Small intestine (tissue), 7 donors: Measurements from ENCODE around the gene MFSD12. TPM values are rescaled to one million over a fixed set of nuclear protein-coding genes. Genes with fewer than 3 reads are reported as not detected.

Experiments used
- DNase-seq, 2 donors: peaks; one replicate each; pipeline versions ENCODE4 v3.0.0 to v3.0.0-alpha.2; 2013
- FAIRE-seq: peaks from 2 replicates; lab custom pipeline; 2012; peaks lifted over from hg19 to GRCh38; lab: Jason Lieb, UNC
- H3K27ac ChIP-seq, 3 donors: one replicate each; pipeline ENCODE4 v1.5.1; 2013; ENCODE audit warnings: low read length in 2 of 3, mild to moderate bottlenecking in 2 of 3, control low read depth in 1 of 3, inconsistent platforms in 1 of 3, low read depth in 1 of 3, moderate library complexity in 1 of 3
- H3K27me3 ChIP-seq, 3 donors: one replicate each; pipeline ENCODE4 v1.6.1; 2013; ENCODE audit warnings: low read length in 3 of 3, inconsistent platforms in 1 of 3; ENCODE audit not compliant: control insufficient read depth in 3 of 3, insufficient read depth in 3 of 3
- H3K36me3 ChIP-seq, 3 donors: one replicate each; pipeline ENCODE4 v1.6.1; 2013; ENCODE audit warnings: low read length in 3 of 3, inconsistent platforms in 1 of 3, low read depth in 1 of 3, mild to moderate bottlenecking in 1 of 3, moderate library complexity in 1 of 3; ENCODE audit not compliant: control insufficient read depth in 3 of 3, insufficient read depth in 2 of 3
- H3K4me1 ChIP-seq, 3 donors: one replicate each; pipeline ENCODE4 v1.6.1; 2013; ENCODE audit warnings: low read length in 2 of 3, inconsistent platforms in 1 of 3, low read depth in 1 of 3, mild to moderate bottlenecking in 1 of 3, moderate library complexity in 1 of 3; ENCODE audit not compliant: control insufficient read depth in 3 of 3, insufficient read depth in 2 of 3
- H3K4me3 ChIP-seq, 3 donors: one replicate each; pipeline ENCODE4 v1.5.1; 2013; ENCODE audit warnings: low read length in 3 of 3, control low read depth in 1 of 3, inconsistent platforms in 1 of 3, low read depth in 1 of 3, mild to moderate bottlenecking in 1 of 3, moderate library complexity in 1 of 3
- H3K9me3 ChIP-seq, 2 donors: one replicate each; pipeline ENCODE4 v1.6.1; 2013; ENCODE audit warnings: low read depth in 1 of 2, low read length in 1 of 2; ENCODE audit not compliant: control insufficient read depth in 2 of 2, insufficient read depth in 1 of 2
- WGBS, 3 donors: extraction: QIAGEN DNeasy Blood & Tissue Kit; methylation state at CpG; one replicate each; pipeline ENCODE4 v1.1.7; 2013; 5-methylcytosine and 5-hydroxymethylcytosine counted together
- polyA plus RNA-seq, 4 donors: library from polyadenylated mRNA; stranded (reverse) in 3 of 4; unstranded in 1 of 4; fragments of 200-250 nt in 3 of 4; fragments of 120-200 nt in 1 of 4; gene quantifications; one replicate each; pipeline versions ENCODE4 v1.2.1 to v1.2.3, GENCODE V29; 2013
- donor health status: healthy with polysubstance abuse.
- donor health status: control.
- donor health status: control.
- donor health status: Bipolar disorder and iron deficiency.
- donor health status: healthy.

The MFSD12 gene
- polyA plus RNA-seq, 4 donors: 10.3 to 52.4 (median 22.0) TPM

DNA sequence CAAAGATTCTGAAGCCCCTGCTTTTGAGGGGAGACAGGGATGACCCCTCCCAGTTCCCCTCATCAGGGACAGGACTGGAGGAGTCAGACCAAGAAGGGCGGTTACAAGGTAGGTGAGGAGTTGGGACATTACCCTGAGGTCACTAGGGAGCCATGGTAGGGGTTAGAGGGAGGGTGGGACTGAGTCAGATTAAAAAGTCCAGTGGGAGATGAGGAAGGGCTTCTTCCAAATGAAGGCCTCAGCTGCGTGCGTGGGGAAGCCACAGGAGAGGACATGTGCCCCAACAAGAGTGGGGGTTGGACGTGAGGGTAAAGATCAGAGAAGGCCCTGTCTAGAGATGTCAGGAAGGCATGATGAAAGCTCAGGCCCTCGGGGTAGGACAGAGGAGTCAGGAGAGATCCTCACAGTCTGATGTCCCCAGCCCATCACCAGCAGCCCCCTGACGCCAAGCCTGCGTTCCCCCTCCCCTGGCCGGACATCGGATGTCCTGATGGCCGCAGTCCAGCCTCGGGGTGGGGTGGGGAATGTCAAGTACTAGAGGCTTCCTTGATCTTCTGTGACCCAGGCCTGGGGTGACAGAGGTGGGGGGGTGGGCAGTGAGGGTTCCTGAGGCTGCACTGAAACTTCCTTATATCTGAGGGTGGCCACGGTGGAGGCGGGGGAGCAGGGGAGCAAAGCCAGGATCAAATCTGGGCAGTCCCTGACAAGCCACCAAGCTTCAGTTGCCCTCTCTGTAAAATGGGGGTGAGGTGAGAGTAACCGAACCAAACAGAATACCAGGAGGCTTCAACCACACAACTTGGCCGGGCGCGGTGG is 6.5 kb upstream of the MFSD12 start:
- peak in 1 of 2 donors; percentile 1 for DNase-seq
- Histone ChIP-seq H3K27me3 (no peaks in the 10 kb centered on the region), H3K9me3 (no peaks in the 10 kb centered on the region), H3K4me3 (no peak overlapping the region), H3K4me1 (no peaks in the 10 kb centered on the region), H3K27ac (no peak overlapping the region), H3K36me3 (no peaks in the 10 kb centered on the region)
- FAIRE-seq: no peak
- 83 to 86% (median 84%) methylated on average over 17 of the region's 17 CpGs for WGBS, 3 donors

DNA sequence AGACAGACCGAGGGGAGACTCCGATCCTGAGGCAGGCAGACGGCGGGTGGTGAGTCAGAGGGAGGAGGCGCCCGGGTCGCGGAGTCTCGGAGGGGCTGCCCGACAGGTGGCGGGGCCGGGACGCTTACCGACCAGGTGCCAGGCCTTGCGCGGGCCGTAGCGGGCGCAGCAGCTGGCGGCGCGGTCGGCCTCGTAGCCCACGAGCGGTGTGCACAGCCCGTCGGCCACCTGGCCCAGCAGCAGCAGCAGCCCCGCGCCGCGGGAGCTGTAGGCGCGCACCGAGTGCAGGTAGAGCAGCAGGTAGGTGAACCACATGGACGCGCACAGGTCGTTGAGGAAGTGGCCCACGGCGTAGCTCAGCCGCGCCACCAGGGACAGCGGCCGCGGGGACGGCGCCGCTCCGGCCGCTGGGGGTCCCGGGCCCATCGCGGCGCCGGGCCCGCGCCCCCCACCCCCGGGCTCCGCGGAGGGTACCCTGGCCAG is 367 bp downstream of the MFSD12 start:
- Histone ChIP-seq H3K27me3 (no peaks in the 10 kb centered on the region), H3K4me3 (peak overlapping the region; percentile 55 to 97 (median 81)), H3K36me3 (peaks cover 0 to 3% (median 0%) of the 10 kb centered on the region in 3 donors), H3K4me1 (peaks cover 2 to 16% (median 3%) of the 10 kb centered on the region in 3 donors), H3K27ac (peak overlapping the region in 1 of 3 donors; percentile 85), H3K9me3 (no peaks in the 10 kb centered on the region)
- WGBS, 3 donors: 0% methylated on average over 28 to 60 of the region's 60 CpGs
- DNase-seq: peak; percentile 54 to 70
- FAIRE-seq: no peak

DNA sequence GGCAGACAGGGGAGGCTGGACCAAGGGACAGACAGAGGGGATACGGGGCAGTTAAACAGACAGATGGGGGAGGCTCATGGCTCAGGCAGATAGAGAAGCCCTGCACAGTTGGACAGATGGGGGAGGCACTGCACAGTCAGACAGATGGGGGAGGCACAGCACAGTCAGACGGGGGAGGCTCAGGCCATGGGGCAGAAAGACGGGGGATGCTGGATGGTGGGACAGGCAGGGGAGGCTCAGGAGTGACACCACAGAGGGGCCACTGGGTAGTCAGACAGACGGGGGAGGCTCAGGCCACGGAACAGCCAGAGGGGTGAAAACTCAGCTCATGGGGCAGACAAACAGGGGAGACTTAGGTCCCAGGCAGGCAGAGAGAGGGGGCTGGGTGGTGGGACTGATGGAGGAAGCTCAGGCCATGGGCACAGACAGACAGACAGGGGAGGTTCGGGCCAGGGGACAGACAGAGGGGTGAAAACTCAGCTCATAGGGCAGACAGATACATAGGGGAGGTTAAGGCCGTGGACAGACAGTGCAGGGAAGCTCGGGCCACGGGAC is 886 bp downstream of the MFSD12 start:
- H3K4me1 ChIP-seq: peaks cover 2 to 16% (median 3%) of the 10 kb centered on the region in 3 donors

DNA sequence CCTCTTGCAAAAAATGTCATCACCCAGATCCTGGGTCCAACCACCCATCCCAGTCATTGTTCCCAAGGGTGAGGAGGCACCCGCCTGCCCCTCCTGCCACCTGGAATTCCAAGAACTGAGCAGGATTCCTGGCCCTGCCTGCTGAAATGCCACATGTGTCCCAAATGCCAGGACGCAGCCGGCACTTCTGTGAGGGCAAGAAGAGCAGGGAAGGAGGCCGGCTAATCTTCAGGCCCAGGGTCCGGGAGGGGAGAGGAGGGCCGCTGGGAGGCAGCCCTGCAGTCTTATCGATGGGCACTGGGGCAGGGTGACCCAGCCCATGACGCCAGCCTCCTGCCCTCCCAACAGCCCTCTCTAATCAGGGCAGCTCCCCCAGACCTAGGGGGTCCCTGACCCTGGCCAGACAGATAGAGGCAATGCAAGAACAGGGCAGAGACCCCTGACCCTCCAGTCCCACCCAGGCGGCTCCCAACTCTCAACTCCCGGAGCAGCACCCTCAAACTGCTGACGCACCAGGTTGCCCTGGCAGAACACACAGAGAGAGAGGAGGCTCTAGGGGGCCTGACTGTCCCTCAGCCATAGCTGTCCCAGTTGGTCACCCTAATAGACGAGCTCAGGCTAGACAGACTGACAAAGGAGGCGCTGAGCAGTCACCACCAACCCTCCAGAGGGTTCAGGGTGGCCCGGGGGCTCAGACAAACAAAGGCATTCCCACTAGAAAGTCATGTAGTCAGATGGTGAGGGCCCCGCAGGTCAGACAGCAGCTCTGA is 1.5 kb downstream of the MFSD12 start:
- Histone ChIP-seq H3K4me1 (peaks cover 2 to 16% (median 3%) of the 10 kb centered on the region in 3 donors), H3K4me3 (no peak overlapping the region), H3K27me3 (no peaks in the 10 kb centered on the region), H3K36me3 (peaks cover 0 to 7% (median 0%) of the 10 kb centered on the region in 3 donors), H3K27ac (no peak overlapping the region), H3K9me3 (no peaks in the 10 kb centered on the region)
- 65 to 72% (median 69%) methylated on average over 14 to 15 of the region's 15 CpGs for whole genome bisulfite sequencing, 3 donors
- no peak for FAIRE-seq
- DNase-seq: no peak

More for the DNA sequence above, 886 bp downstream of the MFSD12 start:
- Histone ChIP-seq H3K9me3 (no peaks in the 10 kb centered on the region), H3K4me3 (peak overlapping the region; percentile 55 to 97 (median 81)), H3K27ac (peak overlapping the region in 1 of 3 donors; percentile 85), H3K36me3 (peaks cover 0 to 3% (median 0%) of the 10 kb centered on the region in 3 donors), H3K27me3 (no peaks in the 10 kb centered on the region)
- DNase-seq (no peak), FAIRE-seq (no peak)
- WGBS, 3 donors: 28 to 29% (median 29%) methylated on average over 9 of the region's 9 CpGs

DNA sequence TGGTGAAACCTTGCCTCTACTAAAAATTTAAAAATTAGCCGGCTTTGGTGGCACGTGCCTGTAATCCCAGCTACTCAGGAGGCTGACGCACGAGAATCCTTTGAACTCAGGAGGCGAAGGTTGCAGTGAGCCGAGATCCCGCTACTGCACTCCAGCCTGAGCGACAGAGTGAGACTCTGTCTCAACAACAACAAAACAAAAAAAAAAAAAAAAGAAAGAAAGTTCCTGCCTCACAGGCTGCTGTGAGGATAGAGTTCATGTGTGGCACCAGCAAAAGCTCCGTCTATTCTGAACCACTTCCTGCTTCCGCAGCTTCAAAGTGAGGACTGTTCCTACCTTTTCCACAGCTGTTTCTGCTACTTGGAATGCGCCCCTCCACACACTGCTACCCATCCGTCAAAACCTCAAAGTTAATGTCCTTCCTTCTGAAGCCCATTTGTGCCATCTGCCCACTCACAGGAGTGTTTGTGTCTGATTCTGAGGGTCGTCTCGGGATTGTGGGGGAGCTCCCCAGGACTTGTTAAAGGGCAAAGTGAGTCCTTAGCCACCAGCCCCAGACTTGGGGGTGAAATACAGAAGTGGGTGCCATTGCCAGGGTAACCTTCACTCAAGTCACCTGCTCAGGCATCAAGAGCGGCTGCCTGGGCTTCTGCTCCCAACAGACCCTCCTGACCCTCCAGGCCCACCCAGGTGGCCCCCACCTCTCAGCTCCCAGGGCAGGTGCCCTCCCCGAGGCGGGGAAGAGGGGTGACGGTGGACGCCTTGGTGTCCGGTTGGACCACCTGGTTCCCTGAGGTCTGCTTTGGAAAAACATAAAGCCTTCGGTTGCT is 2.9 kb downstream of the MFSD12 start:
- DNase-seq (peak in 1 of 2 donors; percentile 67), FAIRE-seq (no peak)
- no peaks in the 10 kb centered on the region for H3K9me3 ChIP-seq
- H3K4me3 ChIP-seq: no peak overlapping the region
- peaks cover 0 to 9% (median 0%) of the 10 kb centered on the region in 3 donors for H3K36me3 ChIP-seq
- H3K27ac ChIP-seq: peak overlapping the region in 2 of 3 donors; percentile 50 to 83
- H3K27me3 ChIP-seq: no peaks in the 10 kb centered on the region
- H3K4me1 ChIP-seq: peaks cover 2 to 16% (median 3%) of the 10 kb centered on the region in 3 donors
- WGBS, 3 donors: 40 to 50% (median 47%) methylated on average over 21 of the region's 21 CpGs

DNA sequence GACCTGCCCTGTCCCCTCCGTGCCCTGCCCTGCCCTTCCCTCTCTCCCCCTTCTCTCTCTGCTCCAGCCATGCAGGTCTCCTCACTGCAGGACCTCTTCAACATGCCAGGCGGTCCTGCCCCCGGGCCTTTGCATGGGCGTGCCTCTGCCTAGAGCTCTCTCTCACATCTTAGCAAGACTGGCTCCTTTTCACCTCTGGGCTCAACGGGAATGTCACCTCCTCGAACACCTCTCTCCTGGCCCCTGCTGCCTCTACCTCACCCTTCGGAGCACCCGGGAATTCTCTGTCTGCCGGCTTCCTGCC is 5.6 kb downstream of the MFSD12 start:
- no peak for DNase-seq
- FAIRE-seq: no peak
- WGBS, 3 donors: 83 to 89% (median 87%) methylated on average over 9 of the region's 9 CpGs
- peaks cover 0 to 30% (median 5%) of the 10 kb centered on the region in 3 donors for H3K36me3 ChIP-seq
- peaks cover 2 to 10% (median 3%) of the 10 kb centered on the region in 3 donors for H3K4me1 ChIP-seq
- no peak overlapping the region for H3K4me3 ChIP-seq
- H3K27me3 ChIP-seq: no peaks in the 10 kb centered on the region
- H3K9me3 ChIP-seq: no peaks in the 10 kb centered on the region
- no peak overlapping the region for H3K27ac ChIP-seq

DNA sequence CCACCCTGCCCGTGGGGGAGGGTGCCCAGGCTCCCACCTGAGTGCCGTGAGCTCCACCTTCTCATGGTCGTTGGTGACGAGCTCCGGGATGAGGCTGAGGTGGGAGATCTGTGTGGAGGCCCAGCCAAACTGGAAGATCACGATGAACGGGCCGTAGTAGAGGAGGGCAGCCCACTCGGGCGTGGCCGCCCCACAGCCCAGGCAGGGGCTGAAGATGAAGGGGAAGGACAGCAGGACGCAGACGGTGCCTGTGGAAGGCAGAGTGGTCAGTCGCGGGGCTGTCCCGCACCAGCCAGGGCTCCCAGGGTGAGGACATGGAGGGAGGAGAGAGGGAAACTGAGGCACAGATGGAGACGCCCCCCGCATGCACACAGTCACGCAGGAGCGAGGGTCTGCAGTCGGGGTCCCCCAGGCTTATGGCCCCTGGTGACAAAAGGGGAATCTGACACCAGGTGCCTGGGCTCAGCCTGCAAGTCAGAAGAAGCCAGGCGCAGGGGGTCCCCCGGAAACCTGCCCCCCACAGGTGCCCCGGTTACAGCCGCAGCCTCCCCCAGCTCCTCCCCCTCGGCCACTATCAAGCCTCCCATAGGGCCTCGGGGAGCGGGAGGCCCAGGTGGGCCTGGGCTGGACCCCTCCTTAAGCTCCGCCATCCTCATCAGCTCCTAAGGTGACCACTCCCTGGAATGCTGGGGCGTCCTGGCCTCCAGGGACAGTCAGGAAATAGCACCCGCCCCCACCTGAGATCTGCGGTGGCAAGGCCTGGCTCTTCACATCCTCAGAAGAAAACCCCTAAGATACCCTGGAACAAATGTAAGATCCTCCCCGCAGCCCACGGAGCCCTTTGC is 6.2 kb downstream of the MFSD12 start:
- WGBS, 3 donors: 91 to 93% (median 92%) methylated on average over 28 to 34 of the region's 34 CpGs
- Histone ChIP-seq H3K9me3 (no peaks in the 10 kb centered on the region), H3K27ac (no peak overlapping the region), H3K4me1 (peaks cover 2 to 4% (median 3%) of the 10 kb centered on the region in 3 donors), H3K36me3 (peaks cover 0 to 35% (median 5%) of the 10 kb centered on the region in 3 donors), H3K27me3 (no peaks in the 10 kb centered on the region), H3K4me3 (no peak overlapping the region)
- DNase-seq: peak in 1 of 2 donors; percentile 0
- no peak for FAIRE-seq
